ENCODE results near the gene WWTR1.

Gene WWTR1

GRCh38 chr3:149547954-149548668 lies 109.7 kb downstream of the WWTR1 start:
- no peak for DNase-seq (ENCODE audit: low read depth)
- H3K4me3 ChIP-seq (ENCODE audit: low read depth, low read length): no peak overlapping the region
- TF ChIP-seq, protein P1, sequence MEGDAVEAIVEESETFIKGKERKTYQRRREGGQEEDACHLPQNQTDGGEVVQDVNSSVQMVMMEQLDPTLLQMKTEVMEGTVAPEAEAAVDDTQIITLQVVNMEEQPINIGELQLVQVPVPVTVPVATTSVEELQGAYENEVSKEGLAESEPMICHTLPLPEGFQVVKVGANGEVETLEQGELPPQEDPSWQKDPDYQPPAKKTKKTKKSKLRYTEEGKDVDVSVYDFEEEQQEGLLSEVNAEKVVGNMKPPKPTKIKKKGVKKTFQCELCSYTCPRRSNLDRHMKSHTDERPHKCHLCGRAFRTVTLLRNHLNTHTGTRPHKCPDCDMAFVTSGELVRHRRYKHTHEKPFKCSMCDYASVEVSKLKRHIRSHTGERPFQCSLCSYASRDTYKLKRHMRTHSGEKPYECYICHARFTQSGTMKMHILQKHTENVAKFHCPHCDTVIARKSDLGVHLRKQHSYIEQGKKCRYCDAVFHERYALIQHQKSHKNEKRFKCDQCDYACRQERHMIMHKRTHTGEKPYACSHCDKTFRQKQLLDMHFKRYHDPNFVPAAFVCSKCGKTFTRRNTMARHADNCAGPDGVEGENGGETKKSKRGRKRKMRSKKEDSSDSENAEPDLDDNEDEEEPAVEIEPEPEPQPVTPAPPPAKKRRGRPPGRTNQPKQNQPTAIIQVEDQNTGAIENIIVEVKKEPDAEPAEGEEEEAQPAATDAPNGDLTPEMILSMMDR (IDR thresholded peaks at IDR 0.05; ENCODE audit: low read depth, low read length, missing control alignments): no peak

DNA sequence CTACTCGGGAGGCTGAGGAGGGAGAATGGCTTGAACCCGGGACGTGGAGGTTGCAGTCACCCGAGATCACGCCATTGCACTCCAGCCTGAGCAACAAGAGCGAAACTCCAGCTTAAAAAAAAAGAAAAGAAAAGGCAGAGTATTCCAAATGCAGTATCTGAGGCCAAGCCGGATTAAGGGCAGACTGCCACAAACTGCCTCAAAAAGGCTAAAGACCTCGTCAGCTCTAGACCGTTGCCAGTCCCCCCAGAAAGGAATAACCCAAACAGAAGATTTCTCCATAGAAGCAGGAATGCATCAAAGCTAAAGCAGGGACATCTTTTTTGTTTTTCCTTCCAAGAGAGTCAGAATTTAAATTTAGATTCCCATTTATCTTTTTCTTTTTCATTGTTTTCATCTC lies 110.4 kb downstream of the WWTR1 start:
- no peak for DNase-seq (ENCODE audit: low read depth)
- H3K4me3 ChIP-seq (ENCODE audit: low read depth, low read length): no peak overlapping the region
- TF ChIP-seq, protein P1 (IDR thresholded peaks at IDR 0.05; ENCODE audit: low read depth, low read length, missing control alignments): no peak

DNA sequence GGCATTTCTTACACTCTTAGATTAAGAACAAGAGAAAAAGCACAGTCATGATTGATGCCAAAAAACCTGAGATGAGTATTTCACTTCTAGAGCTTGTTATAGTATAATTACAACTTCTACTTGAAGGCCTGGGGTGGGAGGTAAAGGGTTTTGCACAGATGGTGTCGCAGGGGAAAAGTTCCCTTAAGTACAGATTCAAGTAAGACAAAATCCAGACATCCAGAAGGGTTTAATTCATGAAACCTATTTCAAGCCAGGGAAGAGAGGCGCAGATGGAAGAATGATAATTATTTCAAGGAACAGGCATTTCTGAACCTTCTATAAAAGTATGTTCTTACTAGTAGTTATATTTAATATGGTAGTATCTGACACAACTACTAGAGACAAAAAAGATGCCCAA lies 112.8 kb downstream of the WWTR1 start:
- DNase-seq (ENCODE audit: low read depth): no peak
- no peak overlapping the region for H3K4me3 ChIP-seq (ENCODE audit: low read depth, low read length)
- TF ChIP-seq, protein P1 (IDR thresholded peaks at IDR 0.05; ENCODE audit: low read depth, low read length, missing control alignments): no peak

DNA sequence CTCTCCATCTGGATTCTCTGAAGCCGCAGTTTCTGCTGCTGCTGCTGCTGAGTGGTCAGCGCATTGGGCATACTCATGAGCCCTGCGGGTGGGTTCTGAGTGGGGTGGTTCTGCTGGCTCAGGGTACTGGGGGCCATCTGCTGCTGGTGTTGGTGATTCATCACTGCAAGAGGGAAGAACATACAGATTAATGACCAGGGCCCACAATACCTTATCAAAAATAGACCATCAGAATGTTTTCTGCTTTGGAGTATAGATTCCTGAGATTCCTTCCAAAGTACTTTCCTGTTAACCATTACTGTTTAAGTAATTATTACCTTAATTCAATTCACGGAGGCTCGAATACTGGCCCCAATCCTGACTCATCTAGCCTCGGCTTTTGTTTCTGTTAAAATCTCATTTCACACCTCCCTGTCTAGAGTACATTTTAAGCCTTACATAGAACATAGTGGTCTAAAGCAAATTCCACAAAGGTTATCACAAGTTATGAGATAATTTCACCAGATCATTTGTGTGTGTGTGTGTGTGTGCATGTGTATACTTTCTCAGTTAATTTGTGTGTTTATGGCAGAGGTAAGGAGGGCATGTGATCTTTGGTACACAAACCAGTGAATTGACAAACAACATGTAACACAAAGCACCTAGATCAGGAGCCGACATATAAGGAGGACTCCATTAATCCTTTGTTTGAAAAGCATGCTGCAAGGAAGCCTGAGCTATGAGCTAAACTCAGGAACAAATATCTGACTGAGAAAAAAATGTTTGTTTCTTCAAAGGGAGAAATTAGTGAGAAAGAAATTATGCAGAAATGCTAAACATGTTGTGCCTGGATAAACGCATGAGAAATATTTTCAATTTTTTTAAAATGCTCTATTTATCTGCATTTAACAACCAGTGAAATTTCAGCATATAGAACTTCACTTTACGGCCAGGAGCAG lies 115.2 kb downstream of the WWTR1 start:
- no peak for DNase-seq (ENCODE audit: low read depth)
- H3K4me3 ChIP-seq (ENCODE audit: low read depth, low read length): no peak overlapping the region
- TF ChIP-seq, protein P1 (IDR thresholded peaks at IDR 0.05; ENCODE audit: low read depth, low read length, missing control alignments): no peak

- TF ChIP-seq, protein P1 (IDR thresholded peaks at IDR 0.05; ENCODE audit: low read depth, low read length, missing control alignments): no peak
- H3K4me3 ChIP-seq (ENCODE audit: low read depth, low read length): no peak overlapping the region
- DNase-seq (ENCODE audit: low read depth): no peak
Measured at GRCh38 chr3:149541091-149541491, 116.7 kb downstream of the WWTR1 start.

GRCh38 chr3:149538371-149538770 lies 119.5 kb downstream of the WWTR1 start:
- no peak overlapping the region for H3K4me3 ChIP-seq (ENCODE audit: low read depth, low read length)
- no peak for DNase-seq (ENCODE audit: low read depth)
- TF ChIP-seq, protein P1 (IDR thresholded peaks at IDR 0.05; ENCODE audit: low read depth, low read length, missing control alignments): no peak
